BE2C (cell line): ENCODE measurements around the gene WDR31.

Experiments used
- DNase-seq: peaks from one replicate; pipeline ENCODE4 v3.0.0-alpha.2; 2020
- H3K27me3 ChIP-seq: fragments of 250-450 bp; sonication (Bioruptor Pico); 2 replicates; pipeline ENCODE4 v1.5.1; 2020; ENCODE audit warnings: mild to moderate bottlenecking
- H3K36me3 ChIP-seq: fragments of 250-450 bp; sonication (Bioruptor Pico); 2 replicates; pipeline ENCODE4 v1.5.1; 2020; ENCODE audit warnings: mild to moderate bottlenecking
- H3K4me1 ChIP-seq: fragments of 250-450 bp; sonication (Bioruptor Pico); 2 replicates; pipeline ENCODE4 v1.5.1; 2020
- H3K4me3 ChIP-seq: 2 replicates; pipeline ENCODE4 v1.5.1; 2011; ENCODE audit warnings: low read depth, low read length
- H3K9me3 ChIP-seq: fragments of 250-450 bp; sonication (Bioruptor Pico); 2 replicates; pipeline ENCODE4 v1.5.1; 2020
- CTCF ChIP-seq: IDR thresholded peaks from 2 replicates; pipeline ENCODE4 v1.5.1; 2012; ENCODE audit warnings: mild to moderate bottlenecking, low read depth, low read length

WDR31 gene

GRCh38 chr9:113306566-113306965 is 33.5 kb downstream of the WDR31 start:
- TF ChIP-seq CTCF, result no peak
- no peaks in the 10 kb centered on the region for H3K36me3 ChIP-seq
- no peak for DNase-seq
- no peaks in the 10 kb centered on the region for H3K27me3 ChIP-seq
- no peaks in the 10 kb centered on the region for H3K9me3 ChIP-seq
- no peak overlapping the region for H3K4me3 ChIP-seq
- no peaks in the 10 kb centered on the region; the same call in 1 of the 2 replicates for H3K4me1 ChIP-seq

GRCh38 chr9:113302792-113303418 is 37.2 kb downstream of the WDR31 start, which contains the start of gene RNF183:
RNF183 (minus strand) TSS chr9:113303376; CDS start chr9:113298184, 5,192 bp downstream.
- no peaks in the 10 kb centered on the region for H3K9me3 ChIP-seq
- H3K4me3 ChIP-seq, result no peak within 1 kb of the TSS
- no peak for TF ChIP-seq CTCF
- no peaks in the 10 kb centered on the region for H3K27me3 ChIP-seq
- H3K4me1 ChIP-seq, result no peaks in the 10 kb centered on the region; the same call in 1 of the 2 replicates
- no peaks in the 10 kb centered on the region for H3K36me3 ChIP-seq
- DNase-seq, result no peak

- no peaks in the 10 kb centered on the region for H3K36me3 ChIP-seq
- no peaks in the 10 kb centered on the region for H3K9me3 ChIP-seq
- no peak for DNase-seq
- H3K27me3 ChIP-seq, result no peaks in the 10 kb centered on the region
- no peak overlapping the region for H3K4me3 ChIP-seq
- no peaks in the 10 kb centered on the region; the same call in 1 of the 2 replicates for H3K4me1 ChIP-seq
- no peak for TF ChIP-seq CTCF
Observed at GRCh38 chr9:113301548-113301947, 38.5 kb downstream of the WDR31 start.

GRCh38 chr9:113299800-113300292 is 40.2 kb downstream of the WDR31 start:
- H3K27me3 ChIP-seq, result no peaks in the 10 kb centered on the region
- no peak for TF ChIP-seq CTCF
- H3K36me3 ChIP-seq, result no peaks in the 10 kb centered on the region
- H3K4me1 ChIP-seq, result no peaks in the 10 kb centered on the region; the same call in 1 of the 2 replicates
- no peaks in the 10 kb centered on the region for H3K9me3 ChIP-seq
- DNase-seq, result peak; percentile 27
- H3K4me3 ChIP-seq, result no peak overlapping the region

GRCh38 chr9:113298924-113299770 is 40.9 kb downstream of the WDR31 start:
- no peak for TF ChIP-seq CTCF

GRCh38 chr9:113298311-113298710 is 41.8 kb downstream of the WDR31 start:
- Histone ChIP-seq H3K4me3 (no peak overlapping the region), H3K9me3 (no peaks in the 10 kb centered on the region), H3K4me1 (no peaks in the 10 kb centered on the region; the same call in 1 of the 2 replicates), H3K27me3 (no peaks in the 10 kb centered on the region), H3K36me3 (peaks cover 8% of the 10 kb centered on the region)
- no peak for DNase-seq
- no peak for TF ChIP-seq CTCF

More at GRCh38 chr9:113298924-113299770, 40.9 kb downstream of the WDR31 start:
- H3K36me3 ChIP-seq, result no peaks in the 10 kb centered on the region
- no peak overlapping the region for H3K4me3 ChIP-seq
- no peaks in the 10 kb centered on the region for H3K27me3 ChIP-seq
- no peaks in the 10 kb centered on the region for H3K9me3 ChIP-seq
- H3K4me1 ChIP-seq, result no peaks in the 10 kb centered on the region; the same call in 1 of the 2 replicates
- no peak for DNase-seq
